Omental fat pad (tissue), 4 donors: ENCODE data around the gene FER. TPM values are rescaled to one million over a fixed set of nuclear protein-coding genes. Genes with fewer than 3 reads are reported as not detected.
"Not testable (repeated sequence)": the region's sequence is repeated elsewhere in the genome, so short reads cannot be mapped to it uniquely, and the experiment has no call there.

Source experiments
- ATAC-seq: fragments of 150-250 bp; one replicate; pipeline ENCODE4 v1.9.1; 2016; ENCODE audit warnings: mild to moderate bottlenecking, moderate library complexity; ENCODE audit not compliant: low FRiP score
- DNase-seq: peaks from one replicate; pipeline ENCODE4 v3.0.0-alpha.2; 2019; ENCODE audit warnings: low spot score
- total RNA-seq, 4 donors: library from RNA; depleted of rRNA; stranded (reverse); fragments of >200 nt; gene quantifications; one replicate each; pipeline ENCODE4 v1.1.0, GENCODE V29; 2016
- TF ChIP-seq, protein P1 (sequence below), 3 donors: fragments of 450-650 bp; IDR thresholded peaks; one replicate each; pipeline ENCODE4 v1.5.1; 2016 to 2017; ENCODE audit warnings: antibody characterized with exemption in 3 of 3, mild to moderate bottlenecking in 3 of 3, moderate library complexity in 2 of 3

Gene FER
- total RNA-seq, 4 donors from 2014 or later, result 25.2 to 33.1 (median 29.5) TPM

DNA sequence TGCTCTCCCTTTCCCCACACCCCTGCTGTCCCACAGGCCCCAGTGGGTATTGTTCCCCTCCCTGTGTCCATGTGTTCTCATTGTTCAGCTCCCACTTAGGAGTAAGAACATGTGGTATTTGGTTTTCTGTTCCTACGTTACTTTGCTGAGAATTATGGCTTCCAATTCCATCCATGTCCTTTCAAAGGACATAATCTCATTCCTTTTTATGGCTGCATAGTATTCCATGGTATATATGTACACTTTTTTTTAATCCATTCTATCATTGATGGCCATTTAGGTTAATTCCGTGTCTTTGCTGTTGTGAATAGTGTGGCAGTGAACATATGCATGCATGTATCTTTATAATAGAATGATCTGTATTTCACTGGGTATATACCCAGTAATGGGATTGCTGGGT is 25.6 kb downstream of the FER start:
- TF ChIP-seq, protein P1, sequence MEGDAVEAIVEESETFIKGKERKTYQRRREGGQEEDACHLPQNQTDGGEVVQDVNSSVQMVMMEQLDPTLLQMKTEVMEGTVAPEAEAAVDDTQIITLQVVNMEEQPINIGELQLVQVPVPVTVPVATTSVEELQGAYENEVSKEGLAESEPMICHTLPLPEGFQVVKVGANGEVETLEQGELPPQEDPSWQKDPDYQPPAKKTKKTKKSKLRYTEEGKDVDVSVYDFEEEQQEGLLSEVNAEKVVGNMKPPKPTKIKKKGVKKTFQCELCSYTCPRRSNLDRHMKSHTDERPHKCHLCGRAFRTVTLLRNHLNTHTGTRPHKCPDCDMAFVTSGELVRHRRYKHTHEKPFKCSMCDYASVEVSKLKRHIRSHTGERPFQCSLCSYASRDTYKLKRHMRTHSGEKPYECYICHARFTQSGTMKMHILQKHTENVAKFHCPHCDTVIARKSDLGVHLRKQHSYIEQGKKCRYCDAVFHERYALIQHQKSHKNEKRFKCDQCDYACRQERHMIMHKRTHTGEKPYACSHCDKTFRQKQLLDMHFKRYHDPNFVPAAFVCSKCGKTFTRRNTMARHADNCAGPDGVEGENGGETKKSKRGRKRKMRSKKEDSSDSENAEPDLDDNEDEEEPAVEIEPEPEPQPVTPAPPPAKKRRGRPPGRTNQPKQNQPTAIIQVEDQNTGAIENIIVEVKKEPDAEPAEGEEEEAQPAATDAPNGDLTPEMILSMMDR (IDR thresholded peaks at IDR 0.05), result no peak
- ATAC-seq (no peak), DNase-seq (no peak)

DNA sequence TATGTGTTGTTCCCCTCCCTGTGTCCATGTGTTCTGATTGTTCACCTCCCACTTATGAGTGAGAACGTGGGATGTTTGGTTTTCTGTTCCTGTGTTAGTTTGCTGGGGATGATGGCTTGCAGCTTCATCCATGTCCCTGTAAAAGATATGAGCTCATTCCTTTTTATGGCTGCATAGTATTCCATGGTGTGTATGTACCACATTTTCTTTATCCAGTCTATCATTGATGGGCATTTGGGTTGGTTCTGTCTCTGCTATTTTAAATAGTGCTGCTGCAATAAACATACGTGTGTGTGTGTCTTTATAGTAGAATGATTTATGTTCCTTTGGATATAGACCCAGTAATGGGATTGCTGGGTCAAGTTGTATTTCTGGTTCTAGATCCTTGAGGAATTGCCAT is 26.4 kb downstream of the FER start:
- ATAC-seq, DNase-seq: not testable (repeated sequence)

DNA sequence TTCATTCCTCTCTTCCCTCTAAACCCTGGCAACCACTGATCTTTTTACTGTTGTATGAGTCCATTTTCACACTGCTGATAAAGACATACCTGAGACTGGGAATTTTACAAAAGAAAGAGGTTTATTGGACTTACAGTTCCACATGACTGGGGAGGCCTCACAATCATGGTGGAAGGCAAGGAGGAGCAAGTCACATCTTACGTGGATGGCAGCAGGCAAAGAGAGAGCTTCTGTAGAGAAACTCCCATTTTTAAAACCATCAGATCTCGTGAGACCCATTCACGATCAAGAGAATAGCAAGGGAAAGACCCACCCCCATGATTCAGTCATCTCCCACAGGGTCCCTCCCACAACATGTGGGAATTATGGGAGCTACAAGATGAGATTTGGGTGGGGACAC is 29.9 kb downstream of the FER start:
- not testable (repeated sequence) for ATAC-seq

DNA sequence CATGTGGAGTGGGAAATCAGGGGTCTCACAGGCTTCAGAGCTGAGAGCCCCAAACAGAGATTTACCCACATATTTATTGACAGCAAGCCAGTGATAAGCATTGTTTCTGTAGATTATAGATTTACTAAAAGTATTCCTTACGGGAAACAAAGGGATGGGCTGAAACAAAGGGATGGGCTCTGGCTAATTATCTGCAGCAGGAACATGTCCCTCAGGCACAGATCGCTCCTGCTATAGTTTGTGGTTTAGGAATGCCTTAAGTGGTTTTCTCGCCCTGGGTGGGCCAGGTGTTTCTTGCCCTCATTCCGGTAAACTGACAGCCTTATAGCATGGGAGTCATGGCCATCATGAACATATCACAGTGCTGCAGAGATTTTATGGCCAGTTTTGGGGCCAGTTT is 36.9 kb downstream of the FER start:
- not testable (repeated sequence) for DNase-seq, ATAC-seq

More for the DNA sequence above, 29.9 kb downstream of the FER start:
- DNase-seq, result not testable (repeated sequence)

DNA sequence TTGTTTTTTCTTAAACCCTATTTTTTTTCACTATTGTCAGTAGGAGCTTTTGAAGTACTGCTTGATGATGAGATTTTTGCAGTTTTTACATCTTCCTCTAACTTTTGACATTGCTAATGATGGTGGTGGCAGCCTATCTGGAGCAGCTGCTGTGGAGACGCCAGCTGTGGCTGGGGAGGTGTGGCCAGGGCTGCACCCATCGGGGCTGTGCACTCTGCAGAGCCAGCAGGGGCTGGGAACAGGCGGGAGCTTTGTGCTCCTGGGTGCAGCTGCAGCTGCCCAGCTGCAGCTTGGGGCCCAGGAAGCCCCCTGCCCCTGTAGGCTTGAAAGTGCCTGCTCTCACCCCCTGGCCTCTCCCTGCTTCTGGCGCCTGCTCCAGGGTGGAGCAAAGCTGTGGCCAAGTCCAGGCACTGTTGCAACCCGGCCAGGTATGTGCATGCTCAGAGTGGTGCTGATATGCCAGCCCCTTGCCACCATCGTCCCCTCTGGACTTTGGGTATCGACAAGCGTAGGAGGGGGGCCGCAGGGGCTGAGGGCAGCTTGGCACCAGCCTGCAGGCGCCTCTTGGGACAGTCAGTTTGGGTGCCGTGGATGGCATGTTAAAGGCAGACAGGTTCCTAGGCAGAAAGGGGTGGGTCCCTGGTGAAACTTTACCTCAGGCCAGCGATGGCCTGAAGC is 39.2 kb downstream of the FER start:
- TF ChIP-seq, protein P1 (IDR thresholded peaks at IDR 0.05), result no peak
- ATAC-seq (peak; percentile 30), DNase-seq (no peak)

DNA sequence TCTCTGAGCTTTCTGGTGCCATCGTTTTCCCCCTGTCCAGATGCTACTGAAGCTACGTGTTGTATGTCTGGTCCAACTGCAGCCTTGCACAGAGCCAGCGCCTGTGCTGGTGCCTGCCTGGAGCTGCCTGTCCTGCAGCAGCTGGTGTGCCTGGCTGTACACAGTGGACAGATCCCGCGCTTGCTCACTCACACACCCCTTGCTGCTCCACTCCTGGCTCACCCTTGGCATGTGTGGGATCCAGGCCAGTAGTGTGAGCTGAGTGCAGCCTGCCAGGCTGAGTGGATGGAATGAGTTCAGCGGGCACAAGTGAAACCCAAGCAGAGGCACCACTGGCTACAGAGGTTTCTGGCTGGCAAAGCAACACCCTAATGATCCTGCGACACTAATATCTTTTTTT is 40.4 kb downstream of the FER start:
- ATAC-seq (peak; percentile 86), DNase-seq (no peak)
- TF ChIP-seq, protein P1 (IDR thresholded peaks at IDR 0.05), result no peak

DNA sequence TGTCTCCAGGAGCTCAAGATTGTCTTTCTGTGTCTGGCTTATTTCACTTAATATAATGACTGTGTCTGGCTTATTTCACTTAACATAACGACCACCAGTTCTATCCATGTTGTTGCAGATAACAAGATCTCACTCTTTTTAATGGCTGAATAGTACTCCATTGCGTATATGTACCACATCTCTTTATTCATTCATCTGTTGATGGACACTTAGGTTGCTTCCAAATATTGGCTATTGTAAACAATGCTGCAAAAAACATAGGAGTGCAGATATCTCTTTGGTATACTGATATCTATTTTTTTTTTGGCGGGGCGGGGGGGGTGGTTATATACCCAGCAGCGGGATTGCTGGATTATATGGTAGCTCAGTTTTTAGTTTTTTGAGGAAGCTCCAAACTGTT is 45.5 kb downstream of the FER start:
- no peak for ATAC-seq
- no peak for DNase-seq
- TF ChIP-seq, protein P1 (IDR thresholded peaks at IDR 0.05), result no peak

DNA sequence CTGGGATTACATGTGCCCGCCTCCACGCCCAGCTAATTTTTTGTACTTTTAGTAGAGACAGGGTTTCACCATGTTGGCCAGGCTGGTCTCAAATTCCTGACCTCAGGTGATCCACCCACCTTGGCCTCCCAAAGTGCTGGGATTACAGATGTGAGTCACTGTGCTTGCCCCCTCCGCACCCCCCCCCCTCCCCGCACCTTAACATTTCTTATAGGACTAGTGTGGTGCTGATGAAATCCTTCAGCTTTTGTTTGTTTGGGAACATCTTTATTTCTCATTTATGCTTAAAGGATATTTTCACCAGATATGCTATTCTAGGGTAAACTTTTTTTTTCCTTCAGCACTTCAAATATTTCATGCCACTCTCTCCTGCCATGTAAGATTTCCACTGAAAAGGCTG is 46.7 kb downstream of the FER start:
- not testable (repeated sequence) for DNase-seq, ATAC-seq

DNA sequence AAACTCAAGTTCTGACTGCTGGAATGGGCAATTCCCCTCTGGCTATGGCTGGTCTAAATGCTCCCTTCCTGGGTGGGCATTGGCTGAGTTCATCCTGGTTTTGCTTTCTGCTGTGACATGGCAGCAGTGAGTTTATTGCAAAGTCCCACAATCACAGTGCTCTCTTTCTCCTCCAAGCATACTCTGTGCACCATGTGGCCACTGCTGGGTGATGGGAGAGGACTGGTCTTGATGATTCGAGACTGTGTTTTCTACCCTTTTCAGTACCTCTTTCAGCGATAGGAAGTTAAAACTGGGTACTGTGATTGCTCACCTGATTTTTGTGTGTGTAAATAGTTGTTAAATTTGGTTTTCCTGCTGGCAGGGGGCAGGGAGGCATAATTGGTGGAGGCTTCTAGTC is 49.7 kb downstream of the FER start:
- ATAC-seq (no peak), DNase-seq (no peak)
- TF ChIP-seq, protein P1 (IDR thresholded peaks at IDR 0.05), result no peak
